Keratinocyte (primary cell): Measurements from ENCODE around the gene NDUFAF5.

Source experiments
- EZH2 ChIP-seq: IDR thresholded peaks from one replicate; pipeline ENCODE4 v1.6.1; 2012; ENCODE audit warnings: inconsistent platforms, mild to moderate bottlenecking, low read length, moderate library complexity
- TF ChIP-seq, protein P1 (sequence below), 3 experiments: IDR thresholded peaks in 1 of 3; conservative IDR thresholded peaks in 1 of 3; optimal IDR thresholded peaks in 1 of 3; 2 replicates in 2 of 3; 3 replicates in 1 of 3; pipeline versions ENCODE3 to v1.5.1; 2011; ENCODE audit warnings: low read length in 3 of 3, mild to moderate bottlenecking in 3 of 3, moderate library complexity in 2 of 3, control low read depth in 1 of 3, inconsistent platforms in 1 of 3; ENCODE audit not compliant: insufficient read depth in 2 of 3; ENCODE audit errors: extremely low read depth in 1 of 3

GRCh38 chr20:13745784-13746183 lies 39.0 kb upstream of the NDUFAF5 start:
- TF ChIP-seq, protein P1, sequence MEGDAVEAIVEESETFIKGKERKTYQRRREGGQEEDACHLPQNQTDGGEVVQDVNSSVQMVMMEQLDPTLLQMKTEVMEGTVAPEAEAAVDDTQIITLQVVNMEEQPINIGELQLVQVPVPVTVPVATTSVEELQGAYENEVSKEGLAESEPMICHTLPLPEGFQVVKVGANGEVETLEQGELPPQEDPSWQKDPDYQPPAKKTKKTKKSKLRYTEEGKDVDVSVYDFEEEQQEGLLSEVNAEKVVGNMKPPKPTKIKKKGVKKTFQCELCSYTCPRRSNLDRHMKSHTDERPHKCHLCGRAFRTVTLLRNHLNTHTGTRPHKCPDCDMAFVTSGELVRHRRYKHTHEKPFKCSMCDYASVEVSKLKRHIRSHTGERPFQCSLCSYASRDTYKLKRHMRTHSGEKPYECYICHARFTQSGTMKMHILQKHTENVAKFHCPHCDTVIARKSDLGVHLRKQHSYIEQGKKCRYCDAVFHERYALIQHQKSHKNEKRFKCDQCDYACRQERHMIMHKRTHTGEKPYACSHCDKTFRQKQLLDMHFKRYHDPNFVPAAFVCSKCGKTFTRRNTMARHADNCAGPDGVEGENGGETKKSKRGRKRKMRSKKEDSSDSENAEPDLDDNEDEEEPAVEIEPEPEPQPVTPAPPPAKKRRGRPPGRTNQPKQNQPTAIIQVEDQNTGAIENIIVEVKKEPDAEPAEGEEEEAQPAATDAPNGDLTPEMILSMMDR (optimal IDR thresholded peaks at IDR 0.05 in 1 of 3, IDR thresholded peaks at IDR 0.05 in 1 of 3, conservative IDR thresholded peaks at IDR 0.05 in 1 of 3; ENCODE audit: extremely low read depth in 1 of 3, insufficient read depth in 2 of 3, low read length in 3 of 3): no peak
- TF ChIP-seq EZH2: no peak
